Measurements from ENCODE around the gene EIF2B2.

DNA sequence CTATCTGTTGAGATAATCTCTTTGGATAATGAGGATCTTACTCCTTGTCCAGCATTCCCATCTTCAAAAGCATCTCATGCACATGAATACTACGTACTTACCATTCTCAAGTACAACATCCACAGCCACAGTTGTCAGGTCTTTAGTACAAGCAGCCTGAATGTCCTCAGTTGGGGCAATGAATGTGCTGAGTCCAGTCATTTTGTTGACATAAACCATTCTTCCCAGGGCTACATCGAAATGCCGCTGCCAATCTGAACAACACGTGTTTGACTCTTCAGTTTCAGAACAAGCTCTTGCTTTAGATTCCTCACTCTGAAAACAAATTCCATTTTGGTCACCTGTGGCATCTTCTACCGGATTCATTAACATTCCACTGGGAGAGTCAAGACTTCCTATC lies 43.6 kb downstream of the EIF2B2 start:
- TF ChIP-seq ZNF274 (IDR thresholded peaks at IDR 0.05; ENCODE audit: low read depth, low read length) (no peak), YY1 (IDR thresholded peaks at IDR 0.05; ENCODE audit: insufficient read depth, insufficient read length) (no peak)

All from NT2/D1 (cell line).